HG02884 (cell line): ENCODE data around the gene OMA1.

Experiments used
- ATAC-seq: cut with Tn5 transposase; IDR thresholded peaks from one replicate; pipeline ENCODE4 v1.9.1; 2021; ENCODE audit warnings: mild to moderate bottlenecking, moderate library complexity; ENCODE audit not compliant: unreplicated experiment

OMA1 gene

GRCh38 chr1:58465176-58465575, 81.3 kb downstream of the OMA1 start:
- ATAC-seq: no peak

GRCh38 chr1:58460469-58460868, 86.1 kb downstream of the OMA1 start:
- no peak for ATAC-seq

- no peak for ATAC-seq
Observed at GRCh38 chr1:58459911-58460310, 86.6 kb downstream of the OMA1 start.

- ATAC-seq: no peak
Observed at GRCh38 chr1:58457023-58457635, 89.4 kb downstream of the OMA1 start.

GRCh38 chr1:58456470-58456869, 90.1 kb downstream of the OMA1 start:
- ATAC-seq: no peak

- no peak for ATAC-seq
Observed at GRCh38 chr1:58454807-58455206, 91.7 kb downstream of the OMA1 start.

- ATAC-seq: no peak
Observed at GRCh38 chr1:58454385-58454784, 92.1 kb downstream of the OMA1 start.

GRCh38 chr1:58451560-58452191, 94.8 kb downstream of the OMA1 start:
- no peak for ATAC-seq

GRCh38 chr1:58447886-58448285, 98.6 kb downstream of the OMA1 start:
- no peak for ATAC-seq

- no peak for ATAC-seq
Observed at GRCh38 chr1:58447042-58447441, 99.5 kb downstream of the OMA1 start.

- no peak for ATAC-seq
Observed at GRCh38 chr1:58446368-58446767, 100.2 kb downstream of the OMA1 start.

GRCh38 chr1:58443986-58444868, 102.3 kb downstream of the OMA1 start:
- no peak for ATAC-seq

GRCh38 chr1:58442114-58442513, 104.4 kb downstream of the OMA1 start:
- no peak for ATAC-seq

- ATAC-seq: no peak
Observed at GRCh38 chr1:58441699-58442098, 104.8 kb downstream of the OMA1 start.

- ATAC-seq: no peak
Observed at GRCh38 chr1:58440696-58441095, 105.8 kb downstream of the OMA1 start.

GRCh38 chr1:58439946-58440345, 106.6 kb downstream of the OMA1 start:
- no peak for ATAC-seq

GRCh38 chr1:58438468-58438867, 108.1 kb downstream of the OMA1 start:
- ATAC-seq: no peak

GRCh38 chr1:58437623-58438022, 108.9 kb downstream of the OMA1 start:
- no peak for ATAC-seq

- no peak for ATAC-seq
Observed at GRCh38 chr1:58436615-58437297, 109.8 kb downstream of the OMA1 start.

- ATAC-seq: no peak
Observed at GRCh38 chr1:58435376-58435775, 111.2 kb downstream of the OMA1 start.

- ATAC-seq: no peak
Observed at GRCh38 chr1:58434607-58435006, 111.9 kb downstream of the OMA1 start.
